ENCODE measurements around the gene HHIPL2. TPM values are rescaled to one million over a fixed set of nuclear protein-coding genes. Genes with fewer than 3 reads are reported as not detected.
"Not testable (repeated sequence)": the region's sequence is repeated elsewhere in the genome, so short reads cannot be mapped to it uniquely, and the experiment has no call there.

HHIPL2 gene
- total and polyA plus RNA-seq, 3 donors from 2014 or later, result 5.9 to 16.2 (median 6.0) TPM

GRCh38 chr1:222476436-222476835 is 71.5 kb downstream of the HHIPL2 start:
- H3K9me3 ChIP-seq; H3K4me1 ChIP-seq; H3K4me3 ChIP-seq; H3K36me3 ChIP-seq (ENCODE audit: low read depth, missing control alignments); H3K27ac ChIP-seq; DNase-seq; intact Hi-C loops (cut with DNase I; ENCODE audit: low total_unique reads); H3K27me3 ChIP-seq: not testable (repeated sequence)
- WGBS, 2 donors, result 94 to 97% methylated on average over 5 of the region's 5 CpGs

- H3K9me3 ChIP-seq; DNase-seq; H3K27me3 ChIP-seq; H3K27ac ChIP-seq; H3K4me3 ChIP-seq; H3K36me3 ChIP-seq (ENCODE audit: low read depth, missing control alignments); H3K4me1 ChIP-seq; intact Hi-C loops (cut with DNase I; ENCODE audit: low total_unique reads): not testable (repeated sequence)
- 92 to 96% methylated on average over 16 to 17 of the region's 17 CpGs for WGBS, 2 donors
Observed at GRCh38 chr1:222473717-222474116, 74.2 kb downstream of the HHIPL2 start.

DNA sequence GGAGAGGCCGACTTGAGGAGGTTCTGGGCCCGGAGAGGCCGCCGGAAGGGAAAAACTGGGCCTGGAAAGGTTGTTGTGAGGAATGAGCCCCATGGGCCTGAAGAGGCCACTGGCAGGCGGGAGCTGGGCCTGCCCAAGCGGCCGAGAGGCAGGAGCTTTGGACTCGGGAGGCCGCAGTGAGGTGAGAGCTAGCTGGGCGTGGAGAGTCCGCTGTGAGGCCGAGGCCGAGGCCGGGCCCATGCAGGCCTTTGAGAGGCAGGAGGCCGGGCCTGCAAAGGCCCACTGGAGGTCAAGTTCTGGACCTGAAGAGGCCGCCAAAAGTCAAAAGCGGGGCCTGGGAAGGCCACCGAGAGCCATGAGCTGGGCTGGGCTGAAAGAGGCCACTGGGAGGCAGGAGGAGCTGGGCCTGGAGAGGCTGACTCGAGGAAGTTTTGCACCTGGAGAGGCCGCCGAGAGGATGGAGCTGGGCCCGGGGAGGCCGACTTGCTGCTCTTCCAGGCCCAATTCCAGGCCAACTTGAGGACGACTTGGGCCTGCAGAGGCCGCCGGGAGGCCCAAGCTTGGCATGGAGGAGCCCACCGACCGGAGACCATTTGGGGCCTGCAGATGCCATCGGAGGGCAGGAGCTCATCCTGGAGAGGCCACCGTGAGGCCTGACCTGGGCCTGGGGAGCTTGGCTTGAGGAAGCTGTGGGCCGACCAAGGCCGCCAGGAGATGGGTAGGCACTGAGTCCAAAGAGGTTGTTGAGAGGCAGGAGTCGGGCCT is 74.9 kb downstream of the HHIPL2 start:
- 90 to 98% methylated on average over 26 to 31 of the region's 33 CpGs for WGBS, 2 donors
- H3K4me3 ChIP-seq; DNase-seq; H3K9me3 ChIP-seq; intact Hi-C loops (cut with DNase I; ENCODE audit: low total_unique reads); H3K4me1 ChIP-seq; H3K27ac ChIP-seq; H3K27me3 ChIP-seq; H3K36me3 ChIP-seq (ENCODE audit: low read depth, missing control alignments): not testable (repeated sequence)

Small RNAs within 50 kb of the gene (small RNA-seq; reads per million reads assigned to genes)
- 0 reads per million in 2 donors for gene RNU6-791P

Other genes starting within 250 kb of the HHIPL2 start
- gene TAF1A, start 41.8 kb upstream of the HHIPL2 start, total RNA-seq, result 10 to 100 TPM; 13.2 to 15.1 TPM
- gene TAF1A, start 41.8 kb upstream of the HHIPL2 start, polyA plus RNA-seq (ENCODE audit: insufficient read depth, low read depth, low replicate concordance), result 12.4 TPM
- gene MIA3, start 70.0 kb upstream of the HHIPL2 start, total RNA-seq, result 10 to 100 TPM; 91.4 to 92.1 TPM
- gene MIA3, start 70.0 kb upstream of the HHIPL2 start, polyA plus RNA-seq (ENCODE audit: insufficient read depth, low read depth, low replicate concordance), result 77.8 TPM
- gene AIDA, start 164.4 kb upstream of the HHIPL2 start, total RNA-seq, result 10 to 100 TPM; 66.8 to 73.1 TPM
- 83.5 TPM for gene AIDA, start 164.4 kb upstream of the HHIPL2 start, polyA plus RNA-seq (ENCODE audit: insufficient read depth, low read depth, low replicate concordance)
- gene BROX, start 164.5 kb upstream of the HHIPL2 start, total RNA-seq, result 10 to 100 TPM; 37.3 to 41.3 TPM
- gene BROX, start 164.5 kb upstream of the HHIPL2 start, polyA plus RNA-seq (ENCODE audit: insufficient read depth, low read depth, low replicate concordance), result 20.8 TPM
- 1 to 10 TPM in 1 of 2 donors, under 1 TPM in 1; 0.71 to 2.3 TPM for gene FAM177B, start 189.1 kb upstream of the HHIPL2 start, total RNA-seq
- not detected for gene FAM177B, start 189.1 kb upstream of the HHIPL2 start, polyA plus RNA-seq (ENCODE audit: insufficient read depth, low read depth, low replicate concordance)